ENCODE results near the gene BCL7C.

The BCL7C gene

GRCh38 chr16:30837904-30838303 is 56.0 kb downstream of the BCL7C start:
- 0 out of 2 replicates have a peak, but pooled peaks cover 3% of the 10 kb centered on the region for H3K27me3 ChIP-seq (ENCODE audit: control insufficient read depth, low read length)
- no peaks in the 10 kb centered on the region for H4K20me1 ChIP-seq (ENCODE audit: control insufficient read depth, insufficient read depth, low read depth, low read length)
- H3K4me1 ChIP-seq (ENCODE audit: control insufficient read depth, low read length) = no peaks in the 10 kb centered on the region
- H3K79me2 ChIP-seq (ENCODE audit: control insufficient read depth, low read length) = no peaks in the 10 kb centered on the region
- H3K4me3 ChIP-seq (ENCODE audit: low read length) = no peak overlapping the region
- TF ChIP-seq EZH2phosphoT487 (IDR thresholded peaks at IDR 0.05; ENCODE audit: borderline replicate concordance, low read length) (no peak), CTCF (IDR thresholded peaks at IDR 0.05; ENCODE audit: low read depth, low read length, poor library complexity, severe bottlenecking) (no peak)
- no peaks in the 10 kb centered on the region for H3K9me3 ChIP-seq (ENCODE audit: control insufficient read depth, insufficient read depth, low read length)
- H3F3A ChIP-seq (ENCODE audit: control insufficient read depth, insufficient read depth) = no peaks in the 10 kb centered on the region
- no peak overlapping the region for H3K4me2 ChIP-seq (ENCODE audit: low read length)
- no peak overlapping the region for H3K27ac ChIP-seq (ENCODE audit: low read depth, low read length)
- H3K9me2 ChIP-seq (replicated peaks; ENCODE audit: control insufficient read depth, low read length) = no peaks in the 10 kb centered on the region
- no peaks in the 10 kb centered on the region for H3K36me3 ChIP-seq (ENCODE audit: control insufficient read depth, low read length)
